ENCODE results near the gene FSD2. TPM values are rescaled to one million over a fixed set of nuclear protein-coding genes. Genes with fewer than 3 reads are reported as not detected.

The FSD2 gene
- total and polyA plus RNA-seq, 4 donors, result 0.06 to 0.63 (median 0.36) TPM; not detected in 1

GRCh38 chr15:82749951-82750830 is 55.7 kb downstream of the FSD2 start:
- WGBS (ENCODE audit: insufficient coverage), result 0% methylated on average over 35 of the region's 47 CpGs
- peaks cover 15% of the 10 kb centered on the region for H3K36me3 ChIP-seq (ENCODE audit: control insufficient read depth, insufficient read depth, low read length)
- DNase-seq (ENCODE audit: low read depth in 4 of 6, low spot score in 6 of 6), result peak; percentile 90 to 99 (median 94)
- peaks cover 4% of the 10 kb centered on the region for H3K4me1 ChIP-seq (ENCODE audit: control insufficient read depth, insufficient read depth, low read length)
- no peaks in the 10 kb centered on the region for H3K9me3 ChIP-seq (ENCODE audit: control insufficient read depth, insufficient read depth, low read length)
- H3K27me3 ChIP-seq (ENCODE audit: control insufficient read depth, insufficient read depth, low read length), result no peaks in the 10 kb centered on the region
- peak overlapping the region; percentile 94 for H3K4me3 ChIP-seq (ENCODE audit: low read depth, low read length)
- peak overlapping the region; percentile 93 for H3K27ac ChIP-seq (ENCODE audit: low read depth, low read length)

DNA sequence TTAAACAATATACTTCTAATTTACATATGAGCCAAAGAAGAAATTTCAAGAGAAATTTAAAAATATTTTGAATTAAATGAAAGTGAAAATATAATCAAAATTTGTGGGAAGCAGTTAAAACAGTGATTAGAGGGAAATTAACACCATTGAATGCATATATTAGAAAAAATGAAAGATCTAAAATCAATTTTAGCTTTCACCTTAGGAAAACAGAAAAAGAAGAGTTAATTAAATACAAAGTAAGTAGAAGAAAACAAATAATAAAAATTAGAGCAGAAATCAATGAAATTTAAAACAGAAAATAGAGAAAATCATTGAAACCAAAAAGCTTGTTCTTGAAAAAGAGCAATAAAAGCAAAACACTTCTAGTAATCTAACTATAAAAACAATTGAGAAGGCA is 57.6 kb downstream of the FSD2 start:
- Histone ChIP-seq H3K27me3 (ENCODE audit: control insufficient read depth, insufficient read depth, low read length) (no peaks in the 10 kb centered on the region), H3K9me3 (ENCODE audit: control insufficient read depth, insufficient read depth, low read length) (no peaks in the 10 kb centered on the region), H3K4me3 (ENCODE audit: low read depth, low read length) (no peak overlapping the region), H3K27ac (ENCODE audit: low read depth, low read length) (no peak overlapping the region), H3K36me3 (ENCODE audit: control insufficient read depth, insufficient read depth, low read length) (peaks cover 10% of the 10 kb centered on the region), H3K4me1 (ENCODE audit: control insufficient read depth, insufficient read depth, low read length) (peaks cover 4% of the 10 kb centered on the region)
- no peak for DNase-seq (ENCODE audit: low read depth in 4 of 6, low spot score in 6 of 6)

- Histone ChIP-seq H3K27ac (ENCODE audit: low read depth, low read length) (no peak overlapping the region), H3K4me3 (ENCODE audit: low read depth, low read length) (no peak overlapping the region), H3K36me3 (ENCODE audit: control insufficient read depth, insufficient read depth, low read length) (no peaks in the 10 kb centered on the region), H3K27me3 (ENCODE audit: control insufficient read depth, insufficient read depth, low read length) (no peaks in the 10 kb centered on the region), H3K9me3 (ENCODE audit: control insufficient read depth, insufficient read depth, low read length) (no peaks in the 10 kb centered on the region), H3K4me1 (ENCODE audit: control insufficient read depth, insufficient read depth, low read length) (no peaks in the 10 kb centered on the region)
- DNase-seq (ENCODE audit: low read depth in 4 of 6, low spot score in 6 of 6), result no peak
- 86% methylated on average over 1 of the region's 1 CpG for WGBS (ENCODE audit: insufficient coverage)
These were observed 62.1 kb downstream of the FSD2 start for GRCh38 chr15:82743810-82744209.

- WGBS (ENCODE audit: insufficient coverage), result no CpG with 5 or more reads among the region's 3 CpGs
These were observed 63.7 kb downstream of the FSD2 start for GRCh38 chr15:82742134-82742533.

DNA sequence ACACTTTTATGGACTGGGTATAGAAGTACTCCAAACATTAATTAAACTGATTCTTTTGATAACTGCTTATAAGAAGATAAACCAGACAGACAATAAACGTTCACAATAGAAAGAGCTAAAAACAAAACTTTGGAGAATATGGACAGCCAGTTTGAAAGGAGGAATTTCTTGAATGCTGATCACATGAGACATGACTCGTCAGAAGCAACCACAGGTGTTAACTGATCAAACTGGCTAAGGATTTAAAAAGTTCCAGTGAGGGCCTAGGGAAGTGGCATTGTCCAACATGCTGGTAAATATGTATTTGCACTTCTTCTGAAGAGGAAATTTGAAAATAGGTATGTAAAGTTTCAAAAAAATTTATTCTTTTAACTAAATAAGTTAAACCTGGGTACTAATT is 66.8 kb downstream of the FSD2 start:
- H3K27me3 ChIP-seq (ENCODE audit: control insufficient read depth, insufficient read depth, low read length), result no peaks in the 10 kb centered on the region
- H3K4me3 ChIP-seq (ENCODE audit: low read depth, low read length), result no peak overlapping the region
- no peak for DNase-seq (ENCODE audit: low read depth in 4 of 6, low spot score in 6 of 6)
- 75% methylated on average over 1 of the region's 2 CpGs for WGBS (ENCODE audit: insufficient coverage)
- no peak overlapping the region for H3K27ac ChIP-seq (ENCODE audit: low read depth, low read length)
- H3K36me3 ChIP-seq (ENCODE audit: control insufficient read depth, insufficient read depth, low read length), result no peaks in the 10 kb centered on the region
- H3K4me1 ChIP-seq (ENCODE audit: control insufficient read depth, insufficient read depth, low read length), result no peaks in the 10 kb centered on the region
- H3K9me3 ChIP-seq (ENCODE audit: control insufficient read depth, insufficient read depth, low read length), result no peaks in the 10 kb centered on the region

More at GRCh38 chr15:82742134-82742533, 63.7 kb downstream of the FSD2 start:
- no peak for DNase-seq (ENCODE audit: low read depth in 4 of 6, low spot score in 6 of 6)
- Histone ChIP-seq H3K4me1 (ENCODE audit: control insufficient read depth, insufficient read depth, low read length) (no peaks in the 10 kb centered on the region), H3K9me3 (ENCODE audit: control insufficient read depth, insufficient read depth, low read length) (no peaks in the 10 kb centered on the region), H3K36me3 (ENCODE audit: control insufficient read depth, insufficient read depth, low read length) (no peaks in the 10 kb centered on the region), H3K4me3 (ENCODE audit: low read depth, low read length) (no peak overlapping the region), H3K27me3 (ENCODE audit: control insufficient read depth, insufficient read depth, low read length) (no peaks in the 10 kb centered on the region), H3K27ac (ENCODE audit: low read depth, low read length) (no peak overlapping the region)

DNA sequence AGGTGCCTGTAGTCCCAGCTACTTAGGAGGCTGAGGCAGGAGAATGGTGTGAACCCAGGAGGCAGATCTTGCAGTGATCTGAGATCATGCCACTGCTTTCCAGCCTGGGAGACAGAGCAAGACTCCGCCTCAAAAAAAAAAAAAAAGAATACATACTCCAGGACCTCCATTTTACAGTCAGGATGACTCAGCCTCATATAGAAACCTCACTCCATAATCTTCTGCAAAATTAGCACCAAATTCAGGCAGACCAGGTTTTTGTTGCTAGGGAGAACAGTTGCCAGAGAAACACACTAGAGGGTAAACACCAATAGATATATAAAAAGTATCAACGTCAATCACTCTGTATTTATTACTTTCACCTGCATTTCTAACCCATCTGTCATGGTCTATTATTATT is 67.9 kb downstream of the FSD2 start:
- no peak overlapping the region for H3K27ac ChIP-seq (ENCODE audit: low read depth, low read length)
- DNase-seq (ENCODE audit: low read depth in 4 of 6, low spot score in 6 of 6), result no peak
- no peak overlapping the region for H3K4me3 ChIP-seq (ENCODE audit: low read depth, low read length)
- no peaks in the 10 kb centered on the region for H3K27me3 ChIP-seq (ENCODE audit: control insufficient read depth, insufficient read depth, low read length)
- no peaks in the 10 kb centered on the region for H3K36me3 ChIP-seq (ENCODE audit: control insufficient read depth, insufficient read depth, low read length)
- no peaks in the 10 kb centered on the region for H3K9me3 ChIP-seq (ENCODE audit: control insufficient read depth, insufficient read depth, low read length)
- WGBS (ENCODE audit: insufficient coverage), result no CpG with 5 or more reads among the region's 2 CpGs
- H3K4me1 ChIP-seq (ENCODE audit: control insufficient read depth, insufficient read depth, low read length), result no peaks in the 10 kb centered on the region

- H3K36me3 ChIP-seq (ENCODE audit: control insufficient read depth, insufficient read depth, low read length), result no peaks in the 10 kb centered on the region
- H3K4me1 ChIP-seq (ENCODE audit: control insufficient read depth, insufficient read depth, low read length), result no peaks in the 10 kb centered on the region
- DNase-seq (ENCODE audit: low read depth in 4 of 6, low spot score in 6 of 6), result no peak
- H3K4me3 ChIP-seq (ENCODE audit: low read depth, low read length), result no peak overlapping the region
- H3K27me3 ChIP-seq (ENCODE audit: control insufficient read depth, insufficient read depth, low read length), result no peaks in the 10 kb centered on the region
- H3K9me3 ChIP-seq (ENCODE audit: control insufficient read depth, insufficient read depth, low read length), result no peaks in the 10 kb centered on the region
- H3K27ac ChIP-seq (ENCODE audit: low read depth, low read length), result no peak overlapping the region
- WGBS (ENCODE audit: insufficient coverage), result no CpG with 5 or more reads among the region's 2 CpGs
These were observed 74.3 kb downstream of the FSD2 start for GRCh38 chr15:82731527-82731926.

DNA sequence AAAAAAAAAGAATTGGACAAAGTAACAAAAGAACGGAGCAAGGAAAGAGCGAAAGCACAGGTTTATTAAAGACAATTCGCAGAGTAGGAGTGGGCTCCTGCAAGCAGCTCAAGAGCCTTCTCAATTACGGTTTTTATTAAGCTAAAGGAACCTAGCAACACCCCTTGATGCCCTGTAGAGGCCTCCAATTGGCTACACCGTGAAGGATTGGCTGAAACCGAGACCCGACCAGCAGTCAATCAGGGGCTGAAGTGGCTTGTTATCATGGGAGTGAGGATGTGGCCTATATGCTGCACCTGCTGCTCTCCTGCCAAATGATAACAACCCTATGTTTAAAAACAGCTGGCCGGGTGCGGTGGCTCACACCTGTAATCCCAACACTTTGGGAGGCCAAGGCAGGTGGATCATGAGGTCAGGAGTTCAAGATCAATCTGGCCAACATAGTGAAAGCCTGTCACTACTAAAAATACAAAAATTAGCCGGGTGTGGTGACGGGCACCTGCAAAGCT is 75.8 kb downstream of the FSD2 start:
- Histone ChIP-seq H3K27me3 (ENCODE audit: control insufficient read depth, insufficient read depth, low read length) (no peaks in the 10 kb centered on the region), H3K9me3 (ENCODE audit: control insufficient read depth, insufficient read depth, low read length) (no peaks in the 10 kb centered on the region), H3K36me3 (ENCODE audit: control insufficient read depth, insufficient read depth, low read length) (no peaks in the 10 kb centered on the region), H3K27ac (ENCODE audit: low read depth, low read length) (no peak overlapping the region), H3K4me3 (ENCODE audit: low read depth, low read length) (no peak overlapping the region), H3K4me1 (ENCODE audit: control insufficient read depth, insufficient read depth, low read length) (no peaks in the 10 kb centered on the region)
- 97% methylated on average over 6 of the region's 11 CpGs for WGBS (ENCODE audit: insufficient coverage)
- DNase-seq (ENCODE audit: low read depth in 4 of 6, low spot score in 6 of 6), result no peak

- H3K9me3 ChIP-seq (ENCODE audit: control insufficient read depth, insufficient read depth, low read length), result no peaks in the 10 kb centered on the region
- H3K36me3 ChIP-seq (ENCODE audit: control insufficient read depth, insufficient read depth, low read length), result no peaks in the 10 kb centered on the region
- H3K27me3 ChIP-seq (ENCODE audit: control insufficient read depth, insufficient read depth, low read length), result no peaks in the 10 kb centered on the region
- no peak overlapping the region for H3K4me3 ChIP-seq (ENCODE audit: low read depth, low read length)
- 97% methylated on average over 10 of the region's 10 CpGs for WGBS (ENCODE audit: insufficient coverage)
- H3K4me1 ChIP-seq (ENCODE audit: control insufficient read depth, insufficient read depth, low read length), result no peaks in the 10 kb centered on the region
- DNase-seq (ENCODE audit: low read depth in 4 of 6, low spot score in 6 of 6), result no peak
- H3K27ac ChIP-seq (ENCODE audit: low read depth, low read length), result no peak overlapping the region
These were observed 79.1 kb downstream of the FSD2 start for GRCh38 chr15:82726816-82727215.

- H3K9me3 ChIP-seq (ENCODE audit: control insufficient read depth, insufficient read depth, low read length), result no peaks in the 10 kb centered on the region
- 80% methylated on average over 4 of the region's 4 CpGs for WGBS (ENCODE audit: insufficient coverage)
These were observed 90.9 kb downstream of the FSD2 start for GRCh38 chr15:82715003-82715402.

More at GRCh38 chr15:82715003-82715402, 90.9 kb downstream of the FSD2 start:
- Histone ChIP-seq H3K36me3 (ENCODE audit: control insufficient read depth, insufficient read depth, low read length) (no peaks in the 10 kb centered on the region), H3K4me1 (ENCODE audit: control insufficient read depth, insufficient read depth, low read length) (peaks cover 6% of the 10 kb centered on the region), H3K27me3 (ENCODE audit: control insufficient read depth, insufficient read depth, low read length) (no peaks in the 10 kb centered on the region), H3K27ac (ENCODE audit: low read depth, low read length) (no peak overlapping the region), H3K4me3 (ENCODE audit: low read depth, low read length) (no peak overlapping the region)
- DNase-seq (ENCODE audit: low read depth in 4 of 6, low spot score in 6 of 6), result no peak

All from spinal cord (tissue), 10 donors.